ENCODE results near the gene UBXN7.
"Not testable (repeated sequence)": the region's sequence is repeated elsewhere in the genome, so short reads cannot be mapped to it uniquely, and the experiment has no call there.

UBXN7 gene

GRCh38 chr3:196354132-196354531 is 78.1 kb downstream of the UBXN7 start:
- Mint-ChIP-seq H3K4me3 (no peak overlapping the region), H3K27me3 (no peaks in the 10 kb centered on the region), H3K36me3 (peaks cover 19% of the 10 kb centered on the region), H3K4me1 (ENCODE audit: low read depth) (no peaks in the 10 kb centered on the region), H3K9me3 (ENCODE audit: low read depth) (no peaks in the 10 kb centered on the region), H3K27ac (peak overlapping the region; percentile 7)

- Mint-ChIP-seq H3K27ac (no peak overlapping the region), H3K36me3 (peaks cover 15% of the 10 kb centered on the region), H3K27me3 (no peaks in the 10 kb centered on the region), H3K9me3 (ENCODE audit: low read depth) (no peaks in the 10 kb centered on the region), H3K4me3 (no peak overlapping the region), H3K4me1 (ENCODE audit: low read depth) (no peaks in the 10 kb centered on the region)
These were observed 80.7 kb downstream of the UBXN7 start for GRCh38 chr3:196351541-196351940.

- no peaks in the 10 kb centered on the region for H3K4me1 Mint-ChIP-seq (ENCODE audit: low read depth)
- H3K27me3 Mint-ChIP-seq = no peaks in the 10 kb centered on the region
- no peak overlapping the region for H3K27ac Mint-ChIP-seq
- no peaks in the 10 kb centered on the region for H3K9me3 Mint-ChIP-seq (ENCODE audit: low read depth)
- peaks cover 8% of the 10 kb centered on the region for H3K36me3 Mint-ChIP-seq
- no peak overlapping the region for H3K4me3 Mint-ChIP-seq
These were observed 82.2 kb downstream of the UBXN7 start for GRCh38 chr3:196350067-196350466.

- Mint-ChIP-seq H3K27me3 (no peaks in the 10 kb centered on the region), H3K4me3 (no peak overlapping the region), H3K9me3 (ENCODE audit: low read depth) (no peaks in the 10 kb centered on the region), H3K36me3 (peaks cover 5% of the 10 kb centered on the region), H3K27ac (no peak overlapping the region), H3K4me1 (ENCODE audit: low read depth) (no peaks in the 10 kb centered on the region)
These were observed 83.5 kb downstream of the UBXN7 start for GRCh38 chr3:196348698-196349097.

- H3K9me3 Mint-ChIP-seq (ENCODE audit: low read depth) = no peaks in the 10 kb centered on the region
- H3K27ac Mint-ChIP-seq = no peak overlapping the region
- no peak overlapping the region for H3K4me3 Mint-ChIP-seq
- peaks cover 3% of the 10 kb centered on the region for H3K36me3 Mint-ChIP-seq
- H3K4me1 Mint-ChIP-seq (ENCODE audit: low read depth) = no peaks in the 10 kb centered on the region
- H3K27me3 Mint-ChIP-seq = no peaks in the 10 kb centered on the region
These were observed 87.6 kb downstream of the UBXN7 start for GRCh38 chr3:196344663-196345062.

GRCh38 chr3:196343917-196344316 is 88.3 kb downstream of the UBXN7 start:
- H3K27ac Mint-ChIP-seq; H3K9me3 Mint-ChIP-seq (ENCODE audit: low read depth); H3K36me3 Mint-ChIP-seq; H3K4me1 Mint-ChIP-seq (ENCODE audit: low read depth); H3K4me3 Mint-ChIP-seq; H3K27me3 Mint-ChIP-seq: not testable (repeated sequence)

- Mint-ChIP-seq H3K4me3 (no peak overlapping the region), H3K27ac (no peak overlapping the region), H3K27me3 (no peaks in the 10 kb centered on the region), H3K36me3 (no peaks in the 10 kb centered on the region), H3K4me1 (ENCODE audit: low read depth) (no peaks in the 10 kb centered on the region), H3K9me3 (ENCODE audit: low read depth) (no peaks in the 10 kb centered on the region)
These were observed 91.1 kb downstream of the UBXN7 start for GRCh38 chr3:196341137-196341536.

- Mint-ChIP-seq H3K4me1 (ENCODE audit: low read depth) (no peaks in the 10 kb centered on the region), H3K27ac (no peak overlapping the region), H3K36me3 (no peaks in the 10 kb centered on the region), H3K9me3 (ENCODE audit: low read depth) (no peaks in the 10 kb centered on the region), H3K4me3 (no peak overlapping the region), H3K27me3 (no peaks in the 10 kb centered on the region)
These were observed 91.8 kb downstream of the UBXN7 start for GRCh38 chr3:196340466-196340865.

GRCh38 chr3:196339493-196340254 is 92.6 kb downstream of the UBXN7 start:
- no peak overlapping the region for H3K27ac Mint-ChIP-seq
- no peak overlapping the region for H3K4me3 Mint-ChIP-seq
- H3K9me3 Mint-ChIP-seq (ENCODE audit: low read depth) = no peaks in the 10 kb centered on the region
- H3K4me1 Mint-ChIP-seq (ENCODE audit: low read depth) = no peaks in the 10 kb centered on the region
- H3K36me3 Mint-ChIP-seq = no peaks in the 10 kb centered on the region
- no peaks in the 10 kb centered on the region for H3K27me3 Mint-ChIP-seq

- H3K27ac Mint-ChIP-seq = no peak overlapping the region
- no peaks in the 10 kb centered on the region for H3K36me3 Mint-ChIP-seq
- H3K27me3 Mint-ChIP-seq = peaks cover under 1% of the 10 kb centered on the region
- no peaks in the 10 kb centered on the region for H3K4me1 Mint-ChIP-seq (ENCODE audit: low read depth)
- no peak overlapping the region for H3K4me3 Mint-ChIP-seq
- H3K9me3 Mint-ChIP-seq (ENCODE audit: low read depth) = no peaks in the 10 kb centered on the region
These were observed 93.2 kb downstream of the UBXN7 start for GRCh38 chr3:196339044-196339443.

- Mint-ChIP-seq H3K36me3 (no peaks in the 10 kb centered on the region), H3K4me3 (no peak overlapping the region), H3K27ac (no peak overlapping the region), H3K4me1 (ENCODE audit: low read depth) (no peaks in the 10 kb centered on the region), H3K9me3 (ENCODE audit: low read depth) (no peaks in the 10 kb centered on the region), H3K27me3 (peaks cover 3% of the 10 kb centered on the region)
These were observed 95.7 kb downstream of the UBXN7 start for GRCh38 chr3:196336319-196337145.

GRCh38 chr3:196335503-196335948 is 96.7 kb downstream of the UBXN7 start:
- Mint-ChIP-seq H3K4me3 (no peak overlapping the region), H3K9me3 (ENCODE audit: low read depth) (no peaks in the 10 kb centered on the region), H3K36me3 (no peaks in the 10 kb centered on the region), H3K27ac (no peak overlapping the region), H3K4me1 (ENCODE audit: low read depth) (no peaks in the 10 kb centered on the region), H3K27me3 (peaks cover 3% of the 10 kb centered on the region)

GRCh38 chr3:196334982-196335381 is 97.2 kb downstream of the UBXN7 start:
- peaks cover 3% of the 10 kb centered on the region for H3K27me3 Mint-ChIP-seq
- H3K36me3 Mint-ChIP-seq = no peaks in the 10 kb centered on the region
- H3K4me1 Mint-ChIP-seq (ENCODE audit: low read depth) = no peaks in the 10 kb centered on the region
- no peaks in the 10 kb centered on the region for H3K9me3 Mint-ChIP-seq (ENCODE audit: low read depth)
- H3K27ac Mint-ChIP-seq = no peak overlapping the region
- no peak overlapping the region for H3K4me3 Mint-ChIP-seq

GRCh38 chr3:196332168-196332567 is 100.1 kb downstream of the UBXN7 start:
- Mint-ChIP-seq H3K4me3 (no peak overlapping the region), H3K27me3 (peaks cover 3% of the 10 kb centered on the region), H3K27ac (no peak overlapping the region), H3K36me3 (no peaks in the 10 kb centered on the region), H3K4me1 (ENCODE audit: low read depth) (no peaks in the 10 kb centered on the region), H3K9me3 (ENCODE audit: low read depth) (no peaks in the 10 kb centered on the region)

GRCh38 chr3:196327405-196327804 is 104.8 kb downstream of the UBXN7 start:
- Mint-ChIP-seq H3K27ac (no peak overlapping the region), H3K4me3 (no peak overlapping the region), H3K4me1 (ENCODE audit: low read depth) (peaks cover under 1% of the 10 kb centered on the region), H3K9me3 (ENCODE audit: low read depth) (no peaks in the 10 kb centered on the region), H3K27me3 (peaks cover 1% of the 10 kb centered on the region), H3K36me3 (no peaks in the 10 kb centered on the region)

All from activated naive CD8-positive, alpha-beta T cell (primary cell).